CD4-positive, alpha-beta T cell (primary cell): Measurements from ENCODE around the gene MTG1. TPM values are rescaled to one million over a fixed set of nuclear protein-coding genes. Genes with fewer than 3 reads are reported as not detected.

Experiments
- ATAC-seq: fragments of 200-7000 bp; cut with Tn5 transposase; one replicate; pipeline ENCODE4 v1.10.0; 2022; ENCODE audit warnings: mild to moderate bottlenecking; ENCODE audit not compliant: poor library complexity
- CTCF ChIA-PET: fragments of 350-600 bp; sonication (Branson Sonifier 250); formaldehyde crosslinking; loops from one replicate; lab custom pipeline; 2021; ENCODE audit warnings: antibody characterized with exemption, inconsistent platforms; lab: Charles Lee
- POLR2A ChIA-PET: fragments of 350-600 bp; sonication (Branson Sonifier 250); formaldehyde crosslinking; loops from one replicate; lab custom pipeline; 2021; ENCODE audit warnings: antibody characterized with exemption, inconsistent platforms; lab: Charles Lee
- DNase-seq, 14 experiments: peaks; one replicate each; pipeline ENCODE4 v3.0.0-alpha.2; 2013 to 2020; ENCODE audit warnings: mixed read lengths in 2 of 14
- H3K27ac ChIP-seq, 2 donors: one replicate each; pipeline versions ENCODE4 v1.5.1 to v1.7.0; 2013; ENCODE audit warnings: low read length in 2 of 2, low read depth in 1 of 2, mild to moderate bottlenecking in 1 of 2
- H3K27me3 ChIP-seq, 2 experiments: 1 replicate in 1 of 2; 2 replicates in 1 of 2; pipeline versions ENCODE4 v1.6.1 to v1.7.0; 2013; ENCODE audit warnings: low read length in 2 of 2, control low read depth in 1 of 2, mild to moderate bottlenecking in 1 of 2, moderate library complexity in 1 of 2; ENCODE audit not compliant: insufficient read depth in 2 of 2, control insufficient read depth in 1 of 2
- H3K36me3 ChIP-seq: one replicate; pipeline ENCODE4 v1.6.1; 2013; ENCODE audit warnings: low read length, control low read depth; ENCODE audit not compliant: insufficient read depth
- H3K4me1 ChIP-seq: one replicate; pipeline ENCODE4 v1.6.1; 2013; ENCODE audit warnings: low read length, control low read depth; ENCODE audit not compliant: insufficient read depth
- H3K4me3 ChIP-seq: one replicate; pipeline ENCODE4 v1.5.1; 2013; ENCODE audit warnings: mild to moderate bottlenecking, low read length, moderate library complexity
- H3K9me3 ChIP-seq, 2 experiments: 1 replicate in 1 of 2; 2 replicates in 1 of 2; pipeline versions ENCODE4 v1.6.1 to v1.7.0; 2013; ENCODE audit warnings: low read length in 2 of 2, mild to moderate bottlenecking in 2 of 2, control low read depth in 1 of 2, moderate library complexity in 1 of 2; ENCODE audit not compliant: control insufficient read depth in 1 of 2, insufficient read depth in 1 of 2
- H3K27ac Mint-ChIP-seq: one replicate; pipeline ENCODE4 v1.8.0; 2020; ENCODE audit warnings: mixed read lengths
- H3K27me3 Mint-ChIP-seq: one replicate; pipeline ENCODE4 v1.8.0; 2021; ENCODE audit warnings: mixed read lengths
- H3K36me3 Mint-ChIP-seq: one replicate; pipeline ENCODE4 v1.8.0; 2021; ENCODE audit warnings: low read depth, mixed read lengths
- H3K4me1 Mint-ChIP-seq: one replicate; pipeline ENCODE4 v1.8.0; 2021; ENCODE audit warnings: low read depth, mixed read lengths
- H3K4me3 Mint-ChIP-seq: one replicate; pipeline ENCODE4 v1.8.0; 2020; ENCODE audit warnings: mild to moderate bottlenecking, mixed read lengths
- H3K9me3 Mint-ChIP-seq: one replicate; pipeline ENCODE4 v1.8.0; 2020; ENCODE audit warnings: mixed read lengths
- CTCF ChIP-seq: fragments of 200-600 bp; IDR thresholded peaks from one replicate; pipeline ENCODE4 v1.8.0; 2022; ENCODE audit warnings: antibody characterized with exemption, mild to moderate bottlenecking
- intact Hi-C, 2 experiments: fragments of 100-400 bp; cut with DNase I in 1 of 2; cut with micrococcal nuclease in 1 of 2; formaldehyde crosslinking; loops; one replicate each; pipeline versions ENCODE4 v1.15.1 to v1.9.0; 2023 to 2025; cut with DNase I, micrococcal nuclease
- total RNA-seq, 174 experiments: library from RNA in 2 of 174; stranded (reverse) in 2 of 174; gene quantifications; one replicate each; pipeline ENCODE4 v1.2.3 and lab custom pipeline; 2021 to 2026

The MTG1 gene
- total RNA-seq, 2 experiments from 2014 or later = 28.5 to 34.9 TPM

DNA sequence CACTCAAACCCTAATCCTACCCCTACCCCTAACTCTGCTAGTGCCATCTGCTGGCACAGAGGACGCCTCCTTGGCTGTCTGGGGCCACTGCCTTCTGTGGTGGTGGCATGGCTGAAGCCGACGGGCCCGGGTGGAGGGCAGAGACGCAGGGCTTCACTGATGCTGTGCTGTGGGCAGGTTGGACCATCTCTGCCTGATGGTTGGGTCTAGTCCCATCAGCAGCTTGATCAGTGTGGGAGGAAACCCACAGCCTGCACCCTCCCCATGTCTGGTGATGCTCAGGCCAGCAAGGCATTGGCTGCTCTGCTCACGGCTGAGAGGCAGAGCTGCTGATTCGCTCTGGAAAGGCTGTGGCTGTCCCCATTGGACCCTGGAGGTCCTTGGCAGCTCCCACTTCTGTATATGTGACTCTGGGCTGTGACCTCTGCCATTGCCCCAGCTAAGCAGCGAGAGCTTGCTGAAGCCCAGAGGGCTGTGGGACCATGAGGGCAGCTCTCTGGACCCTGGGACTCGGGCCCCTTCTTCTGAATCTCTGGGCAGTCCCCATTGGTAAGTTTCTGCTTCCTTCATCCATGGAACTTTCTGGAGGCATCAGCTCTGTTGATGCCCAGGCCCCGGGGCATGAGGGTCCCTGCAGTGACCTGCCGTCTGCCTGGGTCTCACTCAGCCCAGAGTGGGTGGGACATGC, 59.7 kb downstream of the MTG1 start, which contains the start of gene SCART1:
Gene SCART1 (plus strand): TSS at position 430 of the 688 bp plus-strand sequence. CDS start 53 bp downstream, at position 483.
- CTCF ChIA-PET = no interaction called here

GRCh38 chr10:133454204-133454893, 60.4 kb downstream of the MTG1 start:
- no peaks in the 10 kb centered on the region for H3K36me3 ChIP-seq
- intact Hi-C loops = no loop called here
- peaks cover 0 to 1% of the 10 kb centered on the region in 2 experiments for H3K9me3 ChIP-seq
- H3K4me3 Mint-ChIP-seq = no peak overlapping the region
- H3K27me3 ChIP-seq = no peaks in the 10 kb centered on the region
- no peak overlapping the region for H3K27ac ChIP-seq
- H3K4me1 Mint-ChIP-seq = no peaks in the 10 kb centered on the region
- DNase-seq (peak in 1 of 14 experiments; percentile 4), ATAC-seq (no peak)
- CTCF ChIA-PET = no interaction called here
- H3K4me1 ChIP-seq = peaks cover 3% of the 10 kb centered on the region
- no peak overlapping the region for H3K27ac Mint-ChIP-seq
- no peak for TF ChIP-seq CTCF
- H3K4me3 ChIP-seq = peak overlapping the region; percentile 31
- peaks cover 2% of the 10 kb centered on the region for H3K9me3 Mint-ChIP-seq
- POLR2A ChIA-PET = no interaction called here
- peaks cover 2% of the 10 kb centered on the region for H3K36me3 Mint-ChIP-seq
- H3K27me3 Mint-ChIP-seq = no peaks in the 10 kb centered on the region

More for the DNA sequence above, 59.7 kb downstream of the MTG1 start, which contains the start of gene SCART1:
- peaks cover 6% of the 10 kb centered on the region for H3K36me3 Mint-ChIP-seq
- no peaks in the 10 kb centered on the region for H3K27me3 Mint-ChIP-seq
- Histone ChIP-seq H3K27ac (no peak within 1 kb of the TSS), H3K4me1 (peaks cover 3% of the 10 kb centered on the region), H3K27me3 (no peaks in the 10 kb centered on the region), H3K9me3 (peaks cover 0 to 8% of the 10 kb centered on the region in 2 experiments), H3K4me3 (peak within 1 kb of the TSS; percentile 31), H3K36me3 (no peaks in the 10 kb centered on the region)
- intact Hi-C loops = no loop called here
- TF ChIP-seq CTCF = no peak
- DNase-seq (peak in 3 of 14 experiments; percentile 32 to 55 (median 54)), ATAC-seq (peak; percentile 57)
- peaks cover 5% of the 10 kb centered on the region for H3K9me3 Mint-ChIP-seq
- H3K27ac Mint-ChIP-seq = no peak within 1 kb of the TSS
- H3K4me1 Mint-ChIP-seq = no peaks in the 10 kb centered on the region
- POLR2A ChIA-PET = no interaction called here
- no peak within 1 kb of the TSS for H3K4me3 Mint-ChIP-seq

DNA sequence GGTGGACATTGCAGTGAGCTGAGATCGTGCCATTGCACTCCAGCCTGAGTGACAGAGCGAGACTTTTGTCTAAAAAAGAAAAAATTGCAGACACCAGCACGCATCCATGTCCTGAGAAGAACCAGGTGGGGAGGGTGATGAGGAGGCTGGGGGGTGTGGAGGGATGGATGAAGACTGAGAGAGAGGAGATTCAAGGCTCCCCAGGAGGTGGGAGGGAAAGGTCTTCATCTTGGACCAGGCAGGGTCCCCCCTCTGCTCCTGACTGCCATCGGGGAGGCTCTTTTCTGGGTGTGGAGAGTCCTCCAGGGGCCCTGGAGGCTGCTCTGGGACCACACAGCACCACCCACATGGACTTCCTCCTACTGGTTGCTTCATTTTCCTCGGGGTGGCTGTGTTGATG, 61.2 kb downstream of the MTG1 start:
- intact Hi-C loops = no loop called here
- Histone ChIP-seq H3K4me1 (peaks cover 3% of the 10 kb centered on the region), H3K36me3 (no peaks in the 10 kb centered on the region), H3K4me3 (no peak overlapping the region), H3K27ac (no peak overlapping the region), H3K27me3 (no peaks in the 10 kb centered on the region), H3K9me3 (no peaks in the 10 kb centered on the region)
- TF ChIP-seq CTCF = no peak
- POLR2A ChIA-PET = no interaction called here
- ATAC-seq (no peak), DNase-seq (no peak)
- H3K4me1 Mint-ChIP-seq = no peaks in the 10 kb centered on the region
- H3K27me3 Mint-ChIP-seq = no peaks in the 10 kb centered on the region
- no peaks in the 10 kb centered on the region for H3K9me3 Mint-ChIP-seq
- no peaks in the 10 kb centered on the region for H3K36me3 Mint-ChIP-seq
- H3K4me3 Mint-ChIP-seq = no peak overlapping the region
- CTCF ChIA-PET = no interaction called here
- no peak overlapping the region for H3K27ac Mint-ChIP-seq
